ENCODE measurements around the gene CDC42SE1. TPM values are rescaled to one million over a fixed set of nuclear protein-coding genes. Genes with fewer than 3 reads are reported as not detected.

Gene CDC42SE1
- total and polyA plus RNA-seq, 9 of the 15 experiments (the other 6 are each of a cell fraction or from before 2014, with no cell fraction given) = 78.1 to 189 (median 114) TPM

GRCh38 chr1:151047925-151048644 is 11.3 kb downstream of the CDC42SE1 start (continued):
- TF ChIP-seq CLOCK (CRISPR knock-in tag; IDR thresholded peaks at IDR 0.05; ENCODE audit: borderline replicate concordance) (no peak), ZNF717 (CRISPR knock-in tag; IDR thresholded peaks at IDR 0.05) (no peak), ZNF655 (CRISPR knock-in tag; IDR thresholded peaks at IDR 0.05) (no peak), KDM1A (IDR thresholded peaks at IDR 0.05) (no peak), ZNF143 (CRISPR knock-in tag; IDR thresholded peaks at IDR 0.05) (no peak), PRDM10 (IDR thresholded peaks at IDR 0.05; ENCODE audit: partially characterized antibody) (no peak), RUNX1 (IDR thresholded peaks at IDR 0.05; ENCODE audit: low read depth) (no peak), RBM34 (IDR thresholded peaks at IDR 0.05; ENCODE audit: borderline replicate concordance, insufficient read depth, low read length) (no peak), LCOR (CRISPR knock-in tag; IDR thresholded peaks at IDR 0.05) (no peak), GABPB1 (CRISPR knock-in tag; IDR thresholded peaks at IDR 0.05) (peak; percentile 40; the same call in 1 of the 2 replicates), CBX3 (IDR thresholded peaks at IDR 0.05; ENCODE audit: borderline replicate concordance in 1 of 2, low read length in 2 of 2) (no peak), NR3C1 (CRISPR knock-in tag; IDR thresholded peaks at IDR 0.05) (0 out of 2 replicates have a peak, but pooled peaks have one; percentile 34), TEAD4 (IDR thresholded peaks at IDR 0.05; ENCODE audit: low read length) (no peak), TEAD4 (CRISPR knock-in tag; IDR thresholded peaks at IDR 0.05; ENCODE audit: borderline replicate concordance) (0 out of 2 replicates have a peak, but pooled peaks have one; percentile 19), MTA1 (IDR thresholded peaks at IDR 0.05; ENCODE audit: borderline replicate concordance) (no peak), NFYB (IDR thresholded peaks at IDR 0.05; ENCODE audit: extremely low read depth, insufficient read length) (no peak), KDM2B (CRISPR knock-in tag; IDR thresholded peaks at IDR 0.05) (no peak), ZNF197 (CRISPR knock-in tag; IDR thresholded peaks at IDR 0.05; ENCODE audit: low read depth) (no peak), ZBTB7A (IDR thresholded peaks at IDR 0.05; ENCODE audit: borderline replicate concordance, control insufficient read depth, low read depth, low read length) (no peak)
- TF ChIP-seq, protein P1, sequence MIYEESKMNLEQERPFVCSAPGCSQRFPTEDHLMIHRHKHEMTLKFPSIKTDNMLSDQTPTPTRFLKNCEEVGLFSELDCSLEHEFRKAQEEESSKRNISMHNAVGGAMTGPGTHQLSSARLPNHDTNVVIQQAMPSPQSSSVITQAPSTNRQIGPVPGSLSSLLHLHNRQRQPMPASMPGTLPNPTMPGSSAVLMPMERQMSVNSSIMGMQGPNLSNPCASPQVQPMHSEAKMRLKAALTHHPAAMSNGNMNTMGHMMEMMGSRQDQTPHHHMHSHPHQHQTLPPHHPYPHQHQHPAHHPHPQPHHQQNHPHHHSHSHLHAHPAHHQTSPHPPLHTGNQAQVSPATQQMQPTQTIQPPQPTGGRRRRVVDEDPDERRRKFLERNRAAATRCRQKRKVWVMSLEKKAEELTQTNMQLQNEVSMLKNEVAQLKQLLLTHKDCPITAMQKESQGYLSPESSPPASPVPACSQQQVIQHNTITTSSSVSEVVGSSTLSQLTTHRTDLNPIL (CRISPR knock-in tag; IDR thresholded peaks at IDR 0.05) = no peak

Data from K562 (cell line).